HFFc6 (cell line): ENCODE results near the gene ATP6V1B1. TPM values are rescaled to one million over a fixed set of nuclear protein-coding genes. Genes with fewer than 3 reads are reported as not detected.
"Not testable (repeated sequence)": the region's sequence is repeated elsewhere in the genome, so short reads cannot be mapped to it uniquely, and the experiment has no call there.

Source experiments
- DNase-seq: peaks from one replicate; pipeline ENCODE4 v3.0.0-alpha.2; 2018
- H3K27ac Mint-ChIP-seq: 2 replicates; pipeline ENCODE4 v1.8.0; 2020; ENCODE audit warnings: mild to moderate bottlenecking, mixed read lengths
- H3K27me3 Mint-ChIP-seq: 2 replicates; pipeline ENCODE4 v1.8.0; 2021; ENCODE audit warnings: mild to moderate bottlenecking, moderate library complexity, mixed read lengths; ENCODE audit not compliant: insufficient read depth
- H3K36me3 Mint-ChIP-seq: 2 replicates; pipeline ENCODE4 v1.8.0; 2021; ENCODE audit warnings: low read depth, mixed read lengths
- H3K4me1 Mint-ChIP-seq: 2 replicates; pipeline ENCODE4 v1.8.0; 2020; ENCODE audit warnings: low read depth, mixed read lengths
- H3K4me3 Mint-ChIP-seq: 2 replicates; pipeline ENCODE4 v1.8.0; 2020; ENCODE audit warnings: mild to moderate bottlenecking, moderate library complexity, mixed read lengths
- H3K9me3 Mint-ChIP-seq: 2 replicates; pipeline ENCODE4 v1.8.0; 2020; ENCODE audit warnings: mild to moderate bottlenecking, mixed read lengths
- total RNA-seq, 6 experiments: library from RNA; stranded (reverse); fragmentation: NEBNext Ultra II Directional; extraction: Animal tissue kit (Norgen Biotek cat#: 25700); gene quantifications; 2 replicates in 1 of 6; 3 replicates in 5 of 6; pipeline ENCODE4 v1.2.3, GENCODE V29; 2021
- TF ChIP-seq, protein P1 (sequence below): fragments of 200-600 bp; sonication (generic); IDR thresholded peaks from 2 replicates; pipeline ENCODE4 v1.5.0; 2021; ENCODE audit warnings: antibody characterized with exemption, mild to moderate bottlenecking

The ATP6V1B1 gene
- total RNA-seq, 6 experiments from 2014 or later, result 0.22 to 0.66 (median 0.57) TPM; not detected in 3

DNA sequence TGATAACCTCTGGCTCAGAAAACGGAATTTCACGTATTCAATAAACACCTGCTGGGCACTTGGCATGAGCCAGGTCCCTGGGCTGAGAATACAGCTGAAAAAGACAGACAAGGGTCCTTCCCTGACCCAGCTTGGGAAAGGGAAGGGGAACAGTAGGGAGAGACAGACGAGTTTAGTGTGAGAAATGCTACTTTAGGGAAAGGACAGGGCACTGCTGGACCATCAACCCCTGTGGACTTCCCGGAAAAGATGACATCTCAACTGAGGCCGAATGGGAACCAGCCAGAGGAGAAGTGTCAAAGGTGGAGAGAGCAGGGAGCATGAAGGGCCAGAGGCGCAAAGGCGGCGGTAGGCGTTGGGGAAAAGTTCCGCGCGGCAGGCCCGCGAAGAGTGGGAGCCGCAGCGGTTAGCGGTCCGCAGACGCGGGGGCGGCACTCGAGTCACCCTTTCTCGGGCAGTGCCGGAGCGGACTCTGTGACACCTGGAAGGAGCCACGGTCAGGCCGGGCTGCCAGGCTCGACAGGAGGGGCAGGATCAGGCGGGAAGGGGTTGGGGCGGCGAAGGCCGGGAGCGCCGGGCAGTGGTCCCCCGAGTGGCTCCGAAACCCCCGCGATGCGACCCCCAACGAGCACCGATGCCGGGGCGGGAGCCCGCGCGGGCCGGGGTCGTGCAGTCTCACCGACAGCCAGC lies 58.5 kb downstream of the ATP6V1B1 start:
- DNase-seq, result no peak
- Mint-ChIP-seq H3K27me3 (no peaks in the 10 kb centered on the region), H3K36me3 (peaks cover 4% of the 10 kb centered on the region; the same call in 1 of the 2 replicates), H3K27ac (peak overlapping the region; percentile 71), H3K4me3 (peak overlapping the region; percentile 94), H3K9me3 (no peaks in the 10 kb centered on the region), H3K4me1 (peaks cover 27% of the 10 kb centered on the region)
- TF ChIP-seq, protein P1, sequence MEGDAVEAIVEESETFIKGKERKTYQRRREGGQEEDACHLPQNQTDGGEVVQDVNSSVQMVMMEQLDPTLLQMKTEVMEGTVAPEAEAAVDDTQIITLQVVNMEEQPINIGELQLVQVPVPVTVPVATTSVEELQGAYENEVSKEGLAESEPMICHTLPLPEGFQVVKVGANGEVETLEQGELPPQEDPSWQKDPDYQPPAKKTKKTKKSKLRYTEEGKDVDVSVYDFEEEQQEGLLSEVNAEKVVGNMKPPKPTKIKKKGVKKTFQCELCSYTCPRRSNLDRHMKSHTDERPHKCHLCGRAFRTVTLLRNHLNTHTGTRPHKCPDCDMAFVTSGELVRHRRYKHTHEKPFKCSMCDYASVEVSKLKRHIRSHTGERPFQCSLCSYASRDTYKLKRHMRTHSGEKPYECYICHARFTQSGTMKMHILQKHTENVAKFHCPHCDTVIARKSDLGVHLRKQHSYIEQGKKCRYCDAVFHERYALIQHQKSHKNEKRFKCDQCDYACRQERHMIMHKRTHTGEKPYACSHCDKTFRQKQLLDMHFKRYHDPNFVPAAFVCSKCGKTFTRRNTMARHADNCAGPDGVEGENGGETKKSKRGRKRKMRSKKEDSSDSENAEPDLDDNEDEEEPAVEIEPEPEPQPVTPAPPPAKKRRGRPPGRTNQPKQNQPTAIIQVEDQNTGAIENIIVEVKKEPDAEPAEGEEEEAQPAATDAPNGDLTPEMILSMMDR, result no peak; the same call in 1 of the 2 replicates

DNA sequence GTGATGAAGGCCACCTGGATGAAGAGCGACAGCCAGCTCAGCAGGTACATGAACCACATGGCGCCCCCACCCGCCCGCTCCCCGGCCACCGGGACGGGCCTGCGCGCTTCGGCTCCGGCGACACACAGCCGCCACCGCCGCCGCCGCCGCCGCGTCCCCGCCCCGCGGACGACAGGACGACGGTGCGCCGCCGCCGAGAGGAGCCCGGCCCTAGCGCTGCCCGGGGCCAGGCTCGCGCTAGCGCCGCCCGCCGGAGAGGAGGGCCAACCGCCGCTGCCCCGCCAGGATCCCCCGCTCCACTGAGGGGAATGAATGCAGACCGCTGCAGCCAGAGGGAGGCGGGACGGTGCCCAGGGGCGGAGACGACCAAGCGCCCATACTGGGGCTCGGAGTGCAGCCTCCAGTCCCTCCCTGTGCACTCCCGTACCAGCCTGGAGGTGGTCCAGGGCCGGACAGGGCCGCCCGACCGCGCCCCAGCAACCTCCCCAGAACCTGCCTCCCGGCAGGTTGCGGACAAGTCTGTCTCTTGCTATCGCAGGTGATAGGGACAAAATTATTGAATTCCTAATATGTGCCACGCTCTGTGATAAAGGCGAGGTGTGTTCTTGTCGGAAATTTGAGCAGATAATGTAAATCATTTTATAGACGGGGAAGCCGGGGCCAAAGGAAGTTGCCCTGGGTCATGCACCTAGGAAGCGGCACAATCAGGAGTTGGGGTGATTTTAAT lies 59.2 kb downstream of the ATP6V1B1 start, which contains the start of gene TEX261:
TSS of gene TEX261 (minus strand) at position 175 of the 727 bp plus-strand sequence. CDS start at position 59, 116 bp downstream.
- Mint-ChIP-seq H3K4me3 (peak within 1 kb of the TSS; percentile 94), H3K4me1 (peaks cover 27% of the 10 kb centered on the region), H3K27ac (peak within 1 kb of the TSS; percentile 71), H3K27me3 (no peaks in the 10 kb centered on the region), H3K36me3 (peaks cover 4% of the 10 kb centered on the region; the same call in 1 of the 2 replicates), H3K9me3 (no peaks in the 10 kb centered on the region)
- peak; percentile 82 for DNase-seq
- TF ChIP-seq, protein P1, result peak; percentile 66; the same call in 1 of the 2 replicates

DNA sequence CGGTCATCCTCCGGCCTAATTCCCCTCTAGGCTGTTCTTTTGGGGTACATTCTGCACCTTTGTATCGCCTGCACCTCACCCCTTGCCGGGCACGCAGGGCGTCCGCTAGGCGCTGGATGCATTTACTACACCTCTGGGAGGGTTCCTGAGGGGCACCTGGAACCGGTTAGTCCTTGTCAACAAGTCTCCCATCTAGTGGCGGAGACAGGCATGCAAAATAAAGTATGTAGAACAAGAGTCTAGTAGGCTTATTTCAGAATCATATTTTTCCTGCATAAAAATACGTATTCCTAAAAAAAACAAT lies 59.7 kb downstream of the ATP6V1B1 start:
- H3K27me3 Mint-ChIP-seq, result no peaks in the 10 kb centered on the region
- TF ChIP-seq, protein P1, result no peak
- H3K9me3 Mint-ChIP-seq, result no peaks in the 10 kb centered on the region
- H3K4me1 Mint-ChIP-seq, result peaks cover 27% of the 10 kb centered on the region
- peak; percentile 20 for DNase-seq
- peak overlapping the region; percentile 86 for H3K4me3 Mint-ChIP-seq
- H3K36me3 Mint-ChIP-seq, result peaks cover 4% of the 10 kb centered on the region; the same call in 1 of the 2 replicates
- H3K27ac Mint-ChIP-seq, result no peak overlapping the region

DNA sequence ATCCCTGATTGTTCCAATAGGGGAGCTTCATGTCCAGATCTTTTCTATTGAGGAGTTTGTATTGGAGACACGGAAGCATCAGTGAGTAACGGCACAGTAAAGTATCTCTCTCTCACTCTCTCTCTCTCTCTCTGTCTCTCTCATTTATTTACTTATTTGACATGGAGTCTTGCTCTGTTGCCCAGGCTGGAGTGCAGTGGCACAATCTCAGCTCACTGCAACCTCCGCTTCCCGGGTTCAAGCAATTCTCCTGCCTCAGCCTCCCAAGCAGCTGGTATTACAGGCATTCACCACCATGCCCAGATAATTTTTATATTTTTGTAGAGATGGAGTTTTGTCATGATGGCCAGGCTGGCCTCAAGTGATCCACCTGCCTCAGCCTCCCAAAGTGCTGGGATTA lies 63.2 kb downstream of the ATP6V1B1 start:
- H3K27me3 Mint-ChIP-seq, H3K27ac Mint-ChIP-seq, H3K4me3 Mint-ChIP-seq, H3K36me3 Mint-ChIP-seq, DNase-seq, H3K9me3 Mint-ChIP-seq: not testable (repeated sequence)
- peaks cover 18% of the 10 kb centered on the region for H3K4me1 Mint-ChIP-seq

DNA sequence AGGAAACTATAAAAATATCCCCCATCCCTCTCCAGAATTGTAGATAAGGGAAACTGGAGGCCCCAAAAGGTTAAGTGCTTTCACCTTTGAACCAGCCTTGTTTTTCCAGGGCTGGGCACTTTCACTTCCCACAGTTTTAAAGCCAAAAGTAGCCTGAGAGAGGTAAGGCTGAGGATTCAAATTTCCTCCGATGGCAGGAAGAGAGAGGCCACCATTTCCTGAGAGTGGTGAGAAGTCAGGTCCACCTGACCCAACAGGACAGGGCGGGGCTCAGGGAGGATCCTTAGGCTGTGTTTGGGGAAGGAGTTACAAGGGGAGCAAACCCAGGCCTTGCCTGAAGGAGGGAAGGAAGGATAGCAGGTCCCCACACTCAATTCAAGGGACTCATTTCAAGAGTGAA lies 63.7 kb downstream of the ATP6V1B1 start:
- TF ChIP-seq, protein P1, result no peak
- H3K27me3 Mint-ChIP-seq, result peaks cover 5% of the 10 kb centered on the region; the same call in 1 of the 2 replicates
- peaks cover 17% of the 10 kb centered on the region for H3K4me1 Mint-ChIP-seq
- H3K27ac Mint-ChIP-seq, result no peak overlapping the region
- DNase-seq, result no peak
- no peaks in the 10 kb centered on the region for H3K36me3 Mint-ChIP-seq
- H3K4me3 Mint-ChIP-seq, result no peak overlapping the region
- H3K9me3 Mint-ChIP-seq, result no peaks in the 10 kb centered on the region

DNA sequence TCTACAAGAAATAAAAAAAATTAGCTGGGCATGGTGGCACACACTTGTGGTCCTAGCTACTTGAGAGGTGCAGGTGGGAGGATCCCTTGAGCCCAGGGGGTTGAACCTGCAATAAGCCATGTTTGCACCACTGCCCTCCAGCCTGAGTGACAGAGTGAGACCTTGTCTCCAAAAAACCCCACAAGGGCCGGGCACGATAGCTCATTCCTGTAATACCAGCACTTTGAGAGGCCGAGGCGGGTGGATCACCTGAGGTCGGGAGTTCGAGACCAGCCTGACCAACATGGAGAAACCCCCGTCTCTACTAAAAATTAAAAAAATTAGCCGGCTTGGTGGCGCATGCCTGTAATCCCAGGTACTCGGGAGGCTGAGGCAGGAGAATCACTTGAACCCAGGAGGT lies 64.2 kb downstream of the ATP6V1B1 start:
- H3K4me3 Mint-ChIP-seq, H3K27me3 Mint-ChIP-seq, H3K9me3 Mint-ChIP-seq, DNase-seq, H3K36me3 Mint-ChIP-seq, H3K27ac Mint-ChIP-seq: not testable (repeated sequence)
- peaks cover 17% of the 10 kb centered on the region for H3K4me1 Mint-ChIP-seq
